Lower leg skin (tissue), 3 donors: ENCODE measurements around the gene MT2A.

Source experiments
- CTCF ChIP-seq, 3 donors: fragments of 450-650 bp; IDR thresholded peaks; one replicate each; pipeline ENCODE4 v1.5.1; 2016; ENCODE audit warnings: antibody characterized with exemption in 3 of 3, mild to moderate bottlenecking in 3 of 3, moderate library complexity in 2 of 3
- POLR2A ChIP-seq, 2 donors: fragments of 450-650 bp; IDR thresholded peaks; one replicate each; pipeline ENCODE4 v1.6.1; 2016 to 2017; ENCODE audit warnings: antibody characterized with exemption in 2 of 2, mild to moderate bottlenecking in 1 of 2, moderate library complexity in 1 of 2

- TF ChIP-seq CTCF (IDR thresholded peaks at IDR 0.05) (no peak), POLR2A (IDR thresholded peaks at IDR 0.05) (no peak)
Measured at GRCh38 chr16:56577300-56577625, 31.1 kb upstream of the MT2A start.
